COLO668 (cell line): Measurements from ENCODE around the gene ARID3B.

Experiments
- DNase-seq: peaks from one replicate; lab custom pipeline; 2025; ENCODE audit not compliant: unreplicated experiment; lab: John Stamatoyannopoulos, UW

ARID3B gene

DNA sequence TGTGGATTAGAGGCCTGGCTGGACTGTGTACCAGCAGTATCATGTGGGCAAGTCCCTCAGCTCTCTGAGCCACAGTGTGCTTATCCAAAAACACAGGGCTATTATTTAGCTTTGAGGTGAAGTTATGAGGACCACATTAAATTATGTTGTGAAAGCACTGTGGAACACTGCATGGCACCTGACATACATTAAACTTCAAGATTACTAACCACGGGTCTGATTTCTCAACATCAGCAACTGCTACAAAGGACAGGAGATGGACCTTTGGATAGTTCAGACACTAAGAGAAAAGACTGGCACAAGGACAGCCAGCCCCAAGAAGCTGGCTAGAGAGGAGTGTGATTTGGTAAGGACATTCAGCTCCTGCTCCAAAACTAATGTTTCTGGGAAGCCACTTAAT is 96.0 kb downstream of the ARID3B start:
- no peak for DNase-seq

GRCh38 chr15:74641151-74641550 is 100.1 kb downstream of the ARID3B start:
- DNase-seq, result no peak

DNA sequence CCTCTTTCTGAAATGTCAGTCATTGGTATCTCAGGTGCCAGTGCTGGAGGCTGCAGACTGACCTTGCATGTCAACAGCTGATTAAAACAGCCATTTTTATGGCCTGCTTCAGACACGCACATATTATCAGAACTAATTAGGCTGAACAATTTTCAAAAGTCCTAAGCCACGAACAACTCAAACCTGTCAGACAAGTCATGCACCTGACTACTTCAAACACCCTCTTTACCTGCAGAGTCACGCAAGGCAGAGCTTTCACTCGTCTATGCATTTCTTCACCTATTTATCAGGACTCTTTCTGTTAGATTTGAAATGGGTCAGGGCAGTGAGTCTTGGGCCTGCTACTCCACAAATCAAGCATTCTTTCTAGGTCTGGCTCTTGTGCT is 101.3 kb downstream of the ARID3B start:
- DNase-seq, result peak; percentile 32

DNA sequence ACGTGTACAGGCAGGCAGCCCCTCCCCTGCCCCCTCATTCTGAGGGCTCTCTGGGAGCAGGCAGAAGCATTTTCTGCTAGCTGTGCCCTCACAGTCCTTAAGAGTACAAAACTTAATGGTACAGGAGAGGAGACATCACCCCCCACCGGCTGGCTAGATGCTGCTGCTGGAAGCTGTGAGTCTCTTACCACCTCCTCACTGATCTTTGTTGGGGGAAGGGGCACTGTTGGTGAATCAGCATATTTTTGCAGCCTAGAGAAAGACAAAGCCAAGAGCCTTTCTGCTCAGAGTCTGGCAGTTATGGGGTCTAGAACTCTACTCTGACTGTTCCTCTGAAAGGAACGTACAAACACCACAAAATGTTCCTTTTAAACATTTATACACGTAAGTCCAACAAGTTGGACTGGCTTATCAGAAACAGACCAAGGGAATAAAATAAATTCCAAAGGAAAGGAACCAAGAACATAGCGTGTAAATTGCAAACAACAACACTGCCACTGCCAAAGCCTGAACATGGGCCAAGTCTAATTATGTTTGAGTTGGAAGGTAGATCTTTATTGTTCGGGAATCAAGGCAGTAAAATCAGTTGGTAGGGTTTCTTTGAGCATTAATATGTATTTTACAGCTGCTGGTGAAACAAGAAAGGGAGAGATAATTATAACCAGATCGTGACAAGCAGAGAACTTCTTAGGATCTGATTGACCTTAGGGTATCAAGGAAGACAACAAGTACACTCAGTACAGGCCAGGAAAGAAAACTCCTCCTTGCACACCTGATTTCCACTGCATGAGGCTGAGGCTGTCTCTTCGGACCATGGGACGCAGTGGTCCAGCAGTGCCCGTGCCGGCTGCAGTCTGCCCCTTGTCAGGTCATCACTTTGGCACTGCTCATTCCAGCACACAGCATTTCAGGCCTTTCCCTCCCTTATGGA is 102.0 kb downstream of the ARID3B start:
- peak; percentile 32 for DNase-seq

- no peak for DNase-seq
Measured at GRCh38 chr15:74643665-74644204, 102.7 kb downstream of the ARID3B start.

DNA sequence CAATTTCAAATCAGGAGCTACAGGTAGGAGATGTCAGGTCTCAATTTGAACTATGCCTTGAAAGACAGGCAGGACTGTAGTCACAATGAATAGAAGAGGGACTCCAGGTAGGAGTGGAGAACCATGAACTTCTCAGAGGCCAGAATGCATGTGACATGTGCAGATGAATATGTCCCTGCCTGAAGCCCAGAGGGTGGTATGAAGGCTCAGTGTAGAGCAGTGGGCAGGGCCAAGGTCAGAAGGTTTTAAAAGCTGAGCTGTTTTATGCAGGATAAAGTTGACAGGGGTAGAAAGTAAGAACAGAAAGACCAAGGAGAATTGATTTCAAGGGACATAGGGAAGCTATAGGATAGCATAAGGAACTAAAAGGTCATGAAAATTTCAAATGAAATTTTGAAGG is 105.5 kb downstream of the ARID3B start:
- DNase-seq, result no peak
